GM21576 (cell line): ENCODE measurements around the gene USP9X.
"Not testable (repeated sequence)": the region's sequence is repeated elsewhere in the genome, so short reads cannot be mapped to it uniquely, and the experiment has no call there.

Source experiments
- ATAC-seq: cut with Tn5 transposase; IDR thresholded peaks from one replicate; pipeline ENCODE4 v1.9.1; 2021; ENCODE audit warnings: mild to moderate bottlenecking, moderate library complexity; ENCODE audit not compliant: unreplicated experiment

Gene USP9X

DNA sequence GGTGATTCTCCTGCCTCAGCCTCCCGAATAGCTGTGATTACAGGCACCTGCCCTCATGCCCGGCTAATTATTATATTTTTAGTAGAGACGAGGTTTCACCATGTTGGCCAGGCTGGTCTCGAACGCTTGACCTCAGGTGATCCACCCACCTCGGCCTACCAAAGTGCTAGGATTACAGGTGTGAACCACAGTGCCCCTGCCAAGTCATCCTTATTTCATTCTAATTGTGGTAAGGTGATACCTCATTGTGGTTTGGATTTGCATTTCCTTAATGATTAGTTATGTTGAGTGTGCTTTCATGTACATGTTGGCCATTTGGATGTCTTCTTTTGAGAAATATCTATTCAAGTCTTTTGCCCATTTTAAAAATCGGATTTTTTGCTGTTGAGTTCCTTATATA lies 93.0 kb downstream of the USP9X start:
- no peak for ATAC-seq

DNA sequence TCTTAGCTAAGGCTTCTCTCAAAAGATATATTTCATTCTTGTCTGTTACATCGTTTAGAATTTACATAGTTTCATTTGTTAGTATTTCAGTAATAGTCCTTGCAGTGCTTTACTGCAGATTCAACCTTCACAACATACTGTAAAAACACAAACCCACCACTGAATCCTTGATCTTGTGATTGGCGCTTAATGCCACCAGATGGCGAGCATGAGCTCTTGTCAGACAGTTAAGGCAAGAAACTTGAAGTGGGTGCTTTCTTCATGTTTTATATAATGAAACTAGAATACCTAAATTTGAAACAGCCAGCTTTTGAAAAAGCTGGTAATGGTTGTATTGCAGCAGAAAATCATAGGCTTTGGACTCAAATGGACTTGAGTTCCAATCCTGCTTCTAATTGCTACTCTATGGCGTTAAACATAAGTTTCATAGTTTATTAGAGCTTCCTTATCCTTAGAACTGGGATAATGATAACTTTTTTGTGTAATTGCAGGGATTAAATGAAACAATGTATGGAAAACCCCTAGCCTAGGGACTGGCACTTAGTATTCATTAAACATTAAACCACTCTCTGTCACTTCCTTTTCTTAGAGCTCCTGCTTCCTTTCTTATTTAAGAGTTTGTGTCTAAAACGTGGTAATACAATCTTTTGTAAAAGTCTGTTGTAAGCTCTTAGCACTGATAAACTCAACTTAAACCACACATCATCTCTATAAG lies 95.1 kb downstream of the USP9X start:
- ATAC-seq, result peak; percentile 63

DNA sequence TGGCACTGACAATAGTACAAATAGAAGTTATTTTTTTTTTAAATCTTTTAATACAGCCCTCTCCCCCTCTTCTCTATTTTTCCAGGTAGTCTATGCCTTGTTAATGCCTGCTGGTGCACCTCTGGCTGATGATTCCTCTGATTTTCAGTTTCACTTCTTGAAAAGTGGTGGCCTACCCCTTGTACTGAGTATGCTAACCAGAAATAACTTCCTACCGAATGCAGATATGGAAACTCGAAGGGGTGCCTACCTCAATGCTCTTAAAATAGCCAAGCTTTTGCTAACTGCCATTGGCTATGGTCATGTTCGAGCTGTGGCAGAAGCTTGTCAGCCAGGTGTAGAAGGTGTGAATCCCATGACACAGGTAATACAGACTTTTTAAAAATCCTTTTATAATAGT lies 99.1 kb downstream of the USP9X start:
- peak; percentile 49 for ATAC-seq

DNA sequence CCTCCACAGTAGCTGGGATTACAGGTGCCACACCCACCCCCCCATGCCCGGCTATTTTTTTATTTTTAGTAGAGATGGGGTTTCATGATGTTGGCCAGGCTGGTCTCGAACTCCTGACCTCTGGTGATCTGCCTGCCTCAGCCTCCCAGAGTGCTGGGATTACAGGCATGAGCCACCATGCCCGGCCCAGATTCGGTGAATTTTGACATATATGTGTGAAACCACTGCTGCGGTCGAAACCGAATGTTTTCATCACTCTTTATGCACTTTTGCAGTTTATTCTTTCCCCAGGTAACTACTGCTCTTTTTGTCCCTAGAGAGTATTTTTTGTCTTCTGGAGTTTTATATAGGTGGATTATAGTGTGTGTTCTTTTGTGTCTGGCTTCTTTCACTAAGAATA lies 101.7 kb downstream of the USP9X start:
- ATAC-seq, result not testable (repeated sequence)

DNA sequence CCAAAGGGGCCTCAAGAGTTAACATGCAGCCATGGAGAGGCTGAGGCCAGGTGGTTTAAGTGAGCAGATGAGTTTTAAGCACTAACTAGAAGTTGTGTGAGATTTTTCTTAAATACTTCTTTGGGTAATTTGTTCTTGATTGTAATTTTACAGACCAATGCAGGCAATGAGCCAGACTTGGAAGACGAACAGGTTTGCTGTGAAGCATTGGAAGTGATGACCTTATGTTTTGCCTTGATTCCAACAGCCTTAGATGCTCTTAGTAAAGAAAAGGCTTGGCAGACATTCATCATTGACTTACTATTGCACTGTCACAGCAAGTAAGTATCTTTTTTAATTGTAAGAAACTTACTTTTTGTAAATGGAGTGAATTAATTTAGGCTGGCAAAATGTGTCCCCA lies 103.9 kb downstream of the USP9X start:
- no peak for ATAC-seq

DNA sequence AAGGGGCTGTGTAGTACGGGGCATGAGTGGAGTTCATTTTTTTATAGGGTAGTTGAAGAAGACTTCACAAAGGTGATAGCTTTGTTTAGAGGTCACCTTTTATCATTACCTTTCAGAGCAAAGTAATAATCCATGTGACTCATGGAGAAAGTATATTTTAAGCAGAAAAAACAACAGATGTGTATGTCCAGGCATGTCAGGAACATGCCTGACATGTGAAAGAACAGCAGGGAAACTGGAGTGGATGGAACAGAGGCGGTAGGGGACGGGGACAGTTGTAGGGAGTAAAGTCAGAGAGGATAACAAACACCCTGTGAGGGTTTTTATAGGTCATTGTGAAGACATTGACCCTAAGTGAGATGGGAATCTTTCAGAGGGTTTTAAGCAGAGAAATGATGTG lies 107.6 kb downstream of the USP9X start:
- no peak for ATAC-seq

DNA sequence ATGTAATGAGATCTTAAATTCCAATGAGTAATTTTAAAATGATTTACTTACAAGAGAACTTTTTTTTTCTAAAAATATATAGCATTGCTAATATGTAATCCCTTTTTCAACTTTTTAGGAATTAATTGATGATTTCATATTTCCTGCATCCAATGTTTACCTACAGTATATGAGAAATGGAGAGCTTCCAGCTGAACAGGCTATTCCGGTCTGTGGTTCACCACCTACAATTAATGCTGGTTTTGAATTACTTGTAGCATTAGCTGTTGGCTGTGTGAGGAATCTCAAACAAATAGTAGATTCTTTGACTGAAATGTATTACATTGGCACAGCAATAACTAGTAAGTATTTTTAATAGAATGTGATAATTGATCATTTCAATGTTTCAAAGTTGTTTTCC lies 113.2 kb downstream of the USP9X start:
- no peak for ATAC-seq

DNA sequence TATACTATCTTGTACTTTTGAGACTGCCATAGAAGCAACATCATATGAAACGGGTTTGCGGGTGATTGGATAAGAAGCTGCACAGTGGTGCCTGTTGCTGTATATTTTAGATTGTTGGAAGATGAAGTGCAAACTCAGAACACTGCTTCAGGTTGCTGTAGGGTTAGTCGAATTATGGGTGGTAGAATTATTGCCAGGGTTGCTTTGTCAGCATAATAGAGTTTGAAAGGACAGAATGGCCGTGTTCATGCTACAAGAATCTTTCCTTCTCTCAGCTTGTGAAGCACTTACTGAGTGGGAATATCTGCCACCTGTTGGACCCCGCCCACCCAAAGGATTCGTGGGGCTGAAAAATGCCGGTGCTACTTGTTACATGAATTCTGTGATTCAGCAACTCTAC lies 115.5 kb downstream of the USP9X start:
- ATAC-seq, result no peak

DNA sequence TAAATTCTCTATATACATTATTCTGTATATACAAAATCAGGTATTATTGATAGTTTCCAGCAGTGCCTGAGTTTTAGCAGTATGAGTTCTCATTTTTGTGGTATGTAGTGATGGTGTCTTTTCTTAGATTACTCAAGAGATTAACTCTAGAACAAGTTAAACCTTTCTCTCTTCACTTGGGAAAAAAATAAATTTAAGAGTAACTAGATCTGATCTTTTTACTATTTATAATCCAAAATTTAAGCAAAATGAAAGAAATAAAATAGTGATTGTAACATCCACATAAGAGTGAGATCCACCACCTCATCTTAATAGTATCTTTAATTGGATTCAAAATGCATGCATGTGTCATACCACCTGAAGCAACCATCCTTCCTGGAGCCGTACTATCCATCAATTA lies 124.6 kb downstream of the USP9X start:
- ATAC-seq, result no peak

DNA sequence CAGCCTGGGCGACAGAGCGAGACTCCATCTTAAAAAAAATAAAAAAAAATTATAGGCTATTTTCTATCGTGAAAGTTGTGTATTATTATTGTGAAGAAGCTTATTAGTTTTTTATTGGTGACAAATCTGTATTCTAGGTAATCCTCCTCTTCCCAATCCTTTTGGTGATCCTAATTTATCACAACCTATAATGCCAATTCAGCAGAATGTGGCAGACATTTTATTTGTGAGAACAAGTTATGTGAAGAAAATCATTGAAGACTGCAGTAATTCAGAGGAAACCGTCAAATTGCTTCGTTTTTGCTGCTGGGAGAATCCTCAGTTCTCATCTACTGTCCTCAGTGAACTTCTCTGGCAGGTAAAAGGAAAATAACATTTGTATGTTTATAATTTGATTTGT lies 139.4 kb downstream of the USP9X start:
- ATAC-seq, result no peak

DNA sequence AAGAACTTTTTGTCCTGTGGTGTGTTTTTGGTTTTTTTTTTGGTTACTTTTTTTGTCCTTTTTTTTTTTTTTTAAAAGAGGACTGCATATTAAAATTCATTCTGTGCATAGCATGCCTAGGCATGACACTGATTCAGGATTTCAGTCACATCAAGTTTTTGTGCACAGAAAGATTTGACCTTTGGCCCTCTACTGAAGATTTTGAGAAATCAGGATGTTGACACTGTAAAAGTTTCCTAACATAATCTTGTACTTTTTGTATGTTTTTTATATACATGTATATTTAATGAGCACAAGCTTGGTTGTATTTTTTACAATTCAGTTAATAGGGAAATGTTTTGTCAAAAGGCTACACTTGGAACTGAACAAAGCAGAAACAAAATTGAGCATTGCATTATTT lies 148.7 kb downstream of the USP9X start:
- no peak for ATAC-seq

DNA sequence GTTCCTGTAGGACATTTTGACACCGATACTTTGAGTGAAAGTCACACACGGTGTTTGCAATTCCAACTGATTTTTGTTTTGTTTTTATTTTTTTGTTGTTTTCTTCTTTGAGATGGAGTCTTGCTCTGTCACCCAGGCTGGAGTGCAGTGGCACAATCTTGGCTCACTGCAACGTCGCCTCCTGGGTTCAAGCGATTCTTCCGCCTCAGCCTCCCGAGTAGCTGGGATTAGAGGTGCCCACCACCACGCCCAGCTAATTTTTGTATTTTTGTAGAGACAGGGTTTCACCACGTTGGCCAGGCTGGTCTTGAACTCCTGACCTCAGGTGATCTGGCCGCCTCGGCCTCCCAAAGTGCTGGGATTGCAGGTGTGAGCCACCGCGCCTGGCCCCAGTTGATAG lies 149.2 kb downstream of the USP9X start:
- ATAC-seq, result not testable (repeated sequence)

DNA sequence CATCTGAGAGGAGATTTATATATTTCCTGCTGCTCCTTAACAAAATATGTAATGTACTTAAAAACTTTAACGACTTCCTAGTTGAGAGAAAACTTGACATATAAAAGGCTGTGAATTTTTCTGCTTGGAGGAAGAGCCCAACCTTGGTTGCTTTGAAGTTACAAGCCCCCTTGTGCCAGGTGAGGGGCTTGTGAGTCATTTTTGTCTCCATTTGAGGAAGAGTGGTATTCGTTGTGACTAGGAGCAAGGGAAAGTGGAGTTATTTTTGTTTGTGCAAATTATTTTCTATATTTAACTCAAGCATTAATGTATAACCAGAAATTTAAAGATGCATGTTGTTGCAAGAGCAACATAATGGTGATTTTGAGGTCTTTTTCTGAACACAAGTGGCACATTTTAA lies 149.7 kb downstream of the USP9X start:
- ATAC-seq, result no peak

DNA sequence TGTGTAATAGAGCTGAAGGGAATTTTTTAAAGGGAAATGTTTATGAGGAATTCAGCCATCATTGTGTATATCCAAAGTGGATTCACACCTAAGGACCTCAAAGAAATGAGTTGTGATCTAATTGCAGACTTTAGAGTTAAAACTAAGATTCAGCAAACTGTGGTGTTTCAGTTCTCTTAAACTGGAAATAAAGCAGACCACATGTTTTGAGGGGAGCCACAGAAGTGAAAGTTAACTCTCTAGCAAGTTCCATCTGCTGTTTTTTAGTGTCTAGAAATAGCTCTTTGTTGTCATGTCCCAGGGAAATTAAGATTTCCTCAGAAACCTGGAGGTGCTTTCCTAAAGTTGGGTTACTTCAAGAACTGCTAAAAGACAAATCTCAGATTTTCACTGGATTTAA lies 151.4 kb downstream of the USP9X start:
- peak; percentile 83 for ATAC-seq

DNA sequence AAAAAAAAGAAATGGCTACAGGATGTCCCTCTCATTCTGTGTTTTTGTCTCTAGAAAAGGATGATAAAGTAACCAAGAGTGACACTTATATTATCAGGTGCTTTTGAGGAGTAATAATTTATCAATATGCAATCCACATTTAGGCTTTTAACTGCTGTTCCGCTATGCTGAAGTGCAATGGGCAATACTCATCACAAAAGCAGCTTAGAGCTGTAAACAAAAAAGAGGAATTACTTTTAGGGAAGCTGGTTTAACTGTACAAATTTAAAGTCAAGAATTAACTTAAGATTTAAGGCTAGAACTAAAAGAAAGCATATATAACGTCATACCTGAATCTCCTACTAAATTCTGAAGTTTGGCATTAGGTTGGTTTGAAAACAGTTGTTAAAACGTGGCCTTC lies 155.3 kb downstream of the USP9X start:
- no peak for ATAC-seq

DNA sequence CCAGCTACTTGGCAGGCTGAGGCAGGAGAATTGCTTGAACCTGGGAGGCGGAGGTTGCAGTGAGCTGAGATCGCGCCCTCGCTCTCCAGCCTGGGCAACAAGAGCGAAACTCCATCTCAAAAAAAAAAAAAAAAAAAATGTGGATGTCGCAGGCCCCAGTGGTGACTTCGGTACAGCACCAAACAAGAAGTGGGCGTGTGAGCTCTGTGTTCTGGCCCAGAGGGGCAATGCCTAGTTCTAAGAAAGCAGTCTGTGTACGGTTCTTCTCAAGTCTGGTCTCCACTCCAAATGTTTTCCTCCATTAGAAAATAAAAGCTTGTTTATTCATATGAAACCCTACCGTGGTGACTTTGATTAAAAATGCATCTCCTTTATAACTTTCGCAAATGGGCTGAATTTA lies 156.7 kb downstream of the USP9X start:
- ATAC-seq, result no peak

DNA sequence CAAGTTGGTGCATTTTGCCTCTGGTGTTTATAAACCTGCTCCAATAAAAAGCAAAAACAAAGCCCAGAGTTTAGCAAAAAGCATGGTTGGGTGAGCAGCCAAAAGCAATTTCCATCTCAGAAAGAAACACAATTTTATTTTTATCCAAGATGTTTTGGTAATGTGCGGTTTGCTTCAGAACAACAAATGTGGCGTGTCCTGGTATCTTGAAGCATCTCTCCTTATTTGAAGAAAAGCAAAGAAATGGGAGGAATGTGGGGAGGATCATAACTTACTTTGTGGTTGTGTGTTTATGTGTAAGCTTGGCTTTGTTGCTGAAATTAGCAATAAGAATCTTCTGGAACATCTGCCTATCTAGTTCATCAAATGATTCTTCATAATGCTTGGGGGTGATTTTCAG lies 160.4 kb downstream of the USP9X start:
- ATAC-seq, result no peak

DNA sequence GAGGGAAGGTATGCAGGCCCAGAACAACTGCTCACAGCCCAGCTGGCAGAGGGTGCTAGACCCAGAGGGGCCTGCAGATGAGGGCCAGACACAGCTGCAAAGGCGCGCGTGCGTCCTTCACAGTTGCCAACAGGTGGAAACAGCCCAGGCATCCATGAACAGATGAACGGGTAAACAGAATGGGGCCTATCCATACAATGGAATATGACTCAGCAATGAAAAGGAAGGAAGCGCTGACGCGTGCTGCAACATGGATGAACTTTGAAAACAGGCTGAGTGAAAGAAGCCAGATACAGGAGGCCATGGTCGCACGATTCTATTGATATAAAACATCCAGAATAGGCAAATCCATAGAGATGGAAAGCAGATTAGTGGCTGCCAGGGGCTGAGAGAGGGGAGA lies 165.6 kb downstream of the USP9X start:
- ATAC-seq, result no peak

DNA sequence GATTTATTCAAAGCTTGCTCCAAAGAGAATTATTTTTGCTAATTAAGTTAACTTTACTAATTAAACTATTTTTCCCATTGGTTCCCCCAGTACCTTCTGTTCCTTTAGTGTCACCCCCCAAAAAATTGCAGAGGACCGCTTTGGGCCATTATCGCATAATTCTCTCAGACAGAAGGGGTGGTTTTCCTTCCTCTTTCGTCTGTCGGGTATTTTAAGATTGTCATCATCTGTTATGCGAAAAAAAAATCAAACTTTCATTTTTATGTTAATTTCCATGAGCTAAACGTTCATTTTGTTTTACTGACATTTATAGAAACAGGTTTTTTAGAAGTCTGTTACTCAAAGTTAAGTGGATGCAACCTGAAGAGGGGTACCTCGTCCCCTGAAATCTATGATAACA lies 172.6 kb downstream of the USP9X start:
- ATAC-seq, result no peak

DNA sequence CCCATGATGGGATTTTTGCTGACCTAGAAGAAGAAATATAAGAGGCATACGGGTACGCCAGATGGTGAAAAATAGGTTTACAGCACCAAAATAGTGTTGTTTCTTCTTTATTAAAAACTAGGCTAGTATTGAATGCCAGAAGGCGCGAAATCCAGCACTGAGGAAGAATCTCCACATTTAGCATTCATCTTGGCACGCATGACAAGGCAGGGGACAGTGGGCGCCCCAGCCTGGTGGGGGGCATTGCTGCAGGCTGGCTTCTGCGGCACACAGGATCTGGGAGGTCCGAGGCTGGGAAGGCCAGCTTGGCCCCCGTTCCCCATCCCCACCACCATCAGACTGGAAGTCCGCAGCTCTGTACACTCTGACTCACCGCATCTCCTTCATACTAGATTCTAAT lies 173.0 kb downstream of the USP9X start:
- ATAC-seq, result no peak

DNA sequence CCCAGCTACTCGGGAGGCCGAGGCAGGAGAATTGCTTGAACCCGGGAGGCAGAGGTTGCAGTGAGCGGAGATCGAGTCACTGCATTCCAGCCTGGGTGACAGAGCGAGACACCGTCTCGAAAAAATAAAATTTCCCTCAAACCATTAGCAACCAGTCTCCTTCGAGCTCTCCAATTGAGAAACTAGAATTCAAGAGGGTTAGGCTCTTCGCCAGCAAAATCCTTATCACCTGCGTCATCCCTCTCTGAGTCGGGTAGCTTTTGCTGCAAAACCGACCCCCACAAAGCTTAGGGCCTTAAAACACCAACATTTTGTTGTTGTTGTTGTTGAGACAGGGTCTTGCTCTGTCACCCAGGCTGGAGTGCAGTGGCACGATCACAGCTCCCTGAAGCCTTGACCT lies 173.6 kb downstream of the USP9X start:
- ATAC-seq, result no peak

DNA sequence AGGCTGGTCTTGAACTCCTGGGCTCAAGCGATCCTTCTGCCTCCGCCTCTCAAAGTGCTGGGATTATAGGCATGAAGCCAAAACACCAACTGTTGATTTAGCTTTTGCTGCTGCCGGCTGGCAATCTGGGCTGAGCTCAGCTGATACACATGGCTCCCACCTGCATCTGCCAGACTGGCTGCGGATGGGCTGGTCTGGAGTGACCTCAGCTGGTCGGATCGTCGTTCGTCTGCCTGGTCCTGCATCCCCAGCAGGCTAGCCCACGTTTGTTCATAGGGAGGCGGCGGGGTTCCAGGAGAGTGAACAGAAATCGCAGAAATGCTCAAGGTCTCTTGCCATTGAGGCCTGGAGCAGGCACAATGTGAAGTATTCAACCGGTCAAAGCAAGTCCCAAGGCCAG lies 174.3 kb downstream of the USP9X start:
- ATAC-seq, result no peak

DNA sequence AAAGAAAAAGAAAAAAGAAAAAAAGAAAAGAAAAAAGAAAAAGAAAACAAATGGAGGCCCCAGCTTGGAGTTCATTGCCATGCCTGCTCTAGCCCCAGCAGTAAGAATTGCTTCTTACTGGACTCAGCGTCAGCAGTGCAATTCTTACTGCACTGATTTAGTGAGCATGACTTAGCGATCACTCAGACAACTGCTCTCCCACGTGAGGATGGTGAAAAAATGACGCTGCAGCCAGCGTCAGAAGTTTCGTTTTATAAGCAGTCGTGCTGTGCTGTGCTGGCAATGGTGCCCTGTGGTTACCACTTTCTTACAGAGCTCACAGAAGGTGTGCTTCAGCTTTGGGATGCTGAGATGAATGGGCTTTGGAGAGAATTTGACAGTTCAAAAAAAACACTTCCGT lies 180.4 kb downstream of the USP9X start:
- no peak for ATAC-seq
